AG09309 (cell line): ENCODE data around the gene SLC9B2.

Experiments used
- DNase-seq: peaks from one replicate; pipeline ENCODE4 v3.0.0-alpha.2; 2010; ENCODE audit warnings: low read depth
- H3K4me3 ChIP-seq: 2 replicates; pipeline ENCODE4 v1.5.1; 2011; ENCODE audit warnings: mild to moderate bottlenecking, low read depth, low read length, moderate library complexity; ENCODE audit not compliant: control insufficient read depth
- CTCF ChIP-seq: IDR thresholded peaks from 2 replicates; pipeline ENCODE4 v1.5.1; 2011; ENCODE audit warnings: mild to moderate bottlenecking, low read depth, low read length, inconsistent platforms; ENCODE audit not compliant: insufficient read depth, control insufficient read depth; ENCODE audit errors: missing control alignments

The SLC9B2 gene

GRCh38 chr4:103046416-103047290 lies 29.9 kb downstream of the SLC9B2 start:
- peak; percentile 76 for TF ChIP-seq CTCF
- DNase-seq: no peak
- H3K4me3 ChIP-seq: no peak overlapping the region

GRCh38 chr4:103044183-103044582 lies 32.4 kb downstream of the SLC9B2 start:
- TF ChIP-seq CTCF: no peak
- no peak overlapping the region for H3K4me3 ChIP-seq
- no peak for DNase-seq

GRCh38 chr4:103036169-103036568 lies 40.4 kb downstream of the SLC9B2 start:
- no peak overlapping the region for H3K4me3 ChIP-seq
- DNase-seq: no peak

GRCh38 chr4:103032574-103032973 lies 44.0 kb downstream of the SLC9B2 start:
- peak; percentile 51 for TF ChIP-seq CTCF
- no peak for DNase-seq

More at GRCh38 chr4:103036169-103036568, 40.4 kb downstream of the SLC9B2 start:
- no peak for TF ChIP-seq CTCF

GRCh38 chr4:103030791-103031190 lies 45.8 kb downstream of the SLC9B2 start:
- no peak overlapping the region for H3K4me3 ChIP-seq
- TF ChIP-seq CTCF: no peak
- no peak for DNase-seq

More at GRCh38 chr4:103032574-103032973, 44.0 kb downstream of the SLC9B2 start:
- no peak overlapping the region for H3K4me3 ChIP-seq

GRCh38 chr4:103029300-103029699 lies 47.3 kb downstream of the SLC9B2 start:
- no peak for DNase-seq
- TF ChIP-seq CTCF: no peak
- H3K4me3 ChIP-seq: no peak overlapping the region
